AG09319 (cell line): Measurements from ENCODE around the gene TECPR1.

Experiments
- DNase-seq: peaks from one replicate; pipeline ENCODE4 v3.0.0-alpha.2; 2010; ENCODE audit warnings: low read depth; ENCODE audit errors: extremely low read depth
- TF ChIP-seq, protein P1 (sequence below): IDR thresholded peaks from 2 replicates; pipeline ENCODE4 v1.5.1; 2011; ENCODE audit warnings: low read depth, mild to moderate bottlenecking, inconsistent platforms, low read length, moderate library complexity

The TECPR1 gene

DNA sequence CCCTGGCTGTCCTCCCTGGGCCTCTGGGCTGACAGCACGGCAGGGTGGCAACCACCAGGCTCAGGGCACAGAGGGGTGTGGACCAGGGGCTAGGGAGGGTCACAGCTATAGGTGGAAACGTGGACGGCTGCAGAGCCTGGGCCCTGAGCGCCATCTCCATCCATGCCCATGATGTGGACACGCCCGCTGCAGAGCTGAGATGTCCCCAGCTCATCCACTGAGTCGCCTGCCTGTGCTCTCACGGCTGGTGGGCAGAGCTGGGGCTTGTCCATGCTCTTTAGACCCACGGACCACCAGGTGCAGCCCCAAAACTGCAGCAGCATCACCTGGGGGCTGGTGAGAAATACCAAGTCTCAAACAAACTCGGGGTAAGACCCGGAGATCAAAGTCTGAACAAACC is 16.1 kb downstream of the TECPR1 start:
- no peak for DNase-seq
- TF ChIP-seq, protein P1, sequence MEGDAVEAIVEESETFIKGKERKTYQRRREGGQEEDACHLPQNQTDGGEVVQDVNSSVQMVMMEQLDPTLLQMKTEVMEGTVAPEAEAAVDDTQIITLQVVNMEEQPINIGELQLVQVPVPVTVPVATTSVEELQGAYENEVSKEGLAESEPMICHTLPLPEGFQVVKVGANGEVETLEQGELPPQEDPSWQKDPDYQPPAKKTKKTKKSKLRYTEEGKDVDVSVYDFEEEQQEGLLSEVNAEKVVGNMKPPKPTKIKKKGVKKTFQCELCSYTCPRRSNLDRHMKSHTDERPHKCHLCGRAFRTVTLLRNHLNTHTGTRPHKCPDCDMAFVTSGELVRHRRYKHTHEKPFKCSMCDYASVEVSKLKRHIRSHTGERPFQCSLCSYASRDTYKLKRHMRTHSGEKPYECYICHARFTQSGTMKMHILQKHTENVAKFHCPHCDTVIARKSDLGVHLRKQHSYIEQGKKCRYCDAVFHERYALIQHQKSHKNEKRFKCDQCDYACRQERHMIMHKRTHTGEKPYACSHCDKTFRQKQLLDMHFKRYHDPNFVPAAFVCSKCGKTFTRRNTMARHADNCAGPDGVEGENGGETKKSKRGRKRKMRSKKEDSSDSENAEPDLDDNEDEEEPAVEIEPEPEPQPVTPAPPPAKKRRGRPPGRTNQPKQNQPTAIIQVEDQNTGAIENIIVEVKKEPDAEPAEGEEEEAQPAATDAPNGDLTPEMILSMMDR = no peak

DNA sequence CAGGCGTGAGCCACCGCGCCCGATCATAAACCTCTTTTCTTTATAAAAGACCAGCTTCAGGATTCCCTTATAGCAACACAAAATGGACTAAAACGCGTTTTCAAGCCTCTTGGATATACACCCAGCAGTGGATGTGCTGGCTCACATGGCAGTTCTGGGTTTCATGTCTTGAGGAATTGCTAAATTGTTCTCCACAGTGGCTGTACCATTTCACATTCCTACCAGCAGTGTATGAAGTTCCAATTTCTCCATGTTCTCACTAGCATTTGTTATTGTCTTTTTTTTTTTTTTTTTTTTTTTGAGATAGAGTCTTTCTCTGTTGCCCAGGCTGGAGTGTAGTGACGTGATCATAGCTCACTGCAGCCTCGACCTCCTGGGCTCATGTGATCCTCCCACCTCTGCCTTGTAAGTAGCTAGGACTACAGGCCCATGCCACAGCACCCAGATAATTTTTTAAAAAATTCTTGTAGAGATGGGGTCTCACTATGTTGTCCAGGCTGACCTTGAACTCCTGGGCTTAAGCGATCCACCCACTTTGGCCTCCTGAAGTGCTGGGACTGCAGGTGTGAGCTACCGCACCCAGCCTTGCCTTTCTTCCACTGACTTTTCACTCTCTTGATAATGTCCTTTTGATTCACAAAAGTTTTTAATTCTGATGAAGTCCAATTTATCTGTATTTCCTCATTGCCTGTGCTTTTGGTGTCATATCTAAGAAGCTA is 17.4 kb downstream of the TECPR1 start:
- no peak for DNase-seq
- TF ChIP-seq, protein P1 = no peak; the same call in none of the 2 replicates

DNA sequence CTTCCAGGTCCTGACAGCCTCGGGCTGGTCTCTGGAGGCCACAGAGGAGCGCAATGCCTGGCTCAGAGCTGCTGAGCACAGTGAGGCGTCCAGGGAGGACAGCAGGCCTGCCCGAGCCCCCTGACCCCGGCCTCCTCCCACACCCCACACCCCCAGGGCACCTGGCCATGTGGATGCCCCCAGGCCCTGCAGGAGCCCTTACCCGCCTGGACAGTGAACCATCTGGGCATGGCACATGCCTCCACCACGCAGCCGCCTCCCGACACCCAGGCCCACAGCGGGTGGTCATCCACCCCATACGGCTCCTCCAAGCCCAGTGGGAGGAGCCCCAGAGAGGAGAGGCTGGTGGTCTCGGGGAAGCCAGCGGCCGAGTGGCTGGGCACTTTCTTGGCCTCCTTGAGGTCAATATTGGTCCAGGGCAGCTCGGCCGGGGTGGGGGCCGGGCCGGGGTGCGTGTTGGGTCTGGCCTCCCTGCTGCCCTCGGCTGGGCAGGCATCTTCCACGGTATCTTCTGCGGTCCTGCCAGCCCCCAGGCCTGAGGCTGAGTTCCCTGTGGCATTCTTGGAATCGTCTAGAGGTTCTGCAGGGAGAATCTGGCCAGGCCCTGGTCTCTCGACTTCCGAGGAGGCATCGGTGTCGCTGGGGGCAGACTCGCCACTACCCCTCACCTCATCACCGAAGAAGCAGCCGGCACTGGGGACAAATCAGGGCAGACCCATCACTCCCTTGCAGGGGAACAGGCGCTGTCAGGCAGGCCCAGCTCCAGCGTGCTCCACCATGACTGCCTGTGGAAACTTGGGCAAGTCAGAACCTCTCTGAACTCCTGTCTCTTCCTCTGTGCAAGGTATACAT is 18.6 kb downstream of the TECPR1 start:
- TF ChIP-seq, protein P1 = no peak
- no peak for DNase-seq

- no peak for DNase-seq
- TF ChIP-seq, protein P1 = no peak
These were observed 19.2 kb downstream of the TECPR1 start for GRCh38 chr7:98232799-98233198.

GRCh38 chr7:98232263-98232585 is 19.8 kb downstream of the TECPR1 start:
- no peak for DNase-seq
- TF ChIP-seq, protein P1 = no peak

- DNase-seq = no peak
- TF ChIP-seq, protein P1 = no peak
These were observed 20.4 kb downstream of the TECPR1 start for GRCh38 chr7:98231493-98232262.
